ENCODE measurements around the gene CAMKK2.

DNA sequence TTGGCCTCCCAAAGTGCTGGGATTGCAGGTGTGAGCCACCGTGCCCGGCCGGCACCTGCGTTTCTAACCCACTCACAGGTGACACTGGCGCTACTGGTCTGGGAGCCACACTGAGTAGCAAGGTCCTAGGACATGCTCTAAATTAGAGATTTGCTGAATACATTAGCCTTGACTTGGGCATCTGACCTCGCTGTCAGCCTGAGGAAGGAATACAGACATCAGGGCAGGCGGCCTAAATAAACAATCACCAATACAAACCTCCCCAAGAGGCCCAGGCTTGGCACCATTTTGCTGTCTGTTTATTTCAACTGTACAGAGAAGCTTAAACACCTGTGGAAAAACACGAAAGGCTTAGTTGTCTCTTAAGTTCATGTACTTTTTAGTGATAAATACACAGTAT lies 59.1 kb downstream of the CAMKK2 start:
- TF ChIP-seq, protein P1, sequence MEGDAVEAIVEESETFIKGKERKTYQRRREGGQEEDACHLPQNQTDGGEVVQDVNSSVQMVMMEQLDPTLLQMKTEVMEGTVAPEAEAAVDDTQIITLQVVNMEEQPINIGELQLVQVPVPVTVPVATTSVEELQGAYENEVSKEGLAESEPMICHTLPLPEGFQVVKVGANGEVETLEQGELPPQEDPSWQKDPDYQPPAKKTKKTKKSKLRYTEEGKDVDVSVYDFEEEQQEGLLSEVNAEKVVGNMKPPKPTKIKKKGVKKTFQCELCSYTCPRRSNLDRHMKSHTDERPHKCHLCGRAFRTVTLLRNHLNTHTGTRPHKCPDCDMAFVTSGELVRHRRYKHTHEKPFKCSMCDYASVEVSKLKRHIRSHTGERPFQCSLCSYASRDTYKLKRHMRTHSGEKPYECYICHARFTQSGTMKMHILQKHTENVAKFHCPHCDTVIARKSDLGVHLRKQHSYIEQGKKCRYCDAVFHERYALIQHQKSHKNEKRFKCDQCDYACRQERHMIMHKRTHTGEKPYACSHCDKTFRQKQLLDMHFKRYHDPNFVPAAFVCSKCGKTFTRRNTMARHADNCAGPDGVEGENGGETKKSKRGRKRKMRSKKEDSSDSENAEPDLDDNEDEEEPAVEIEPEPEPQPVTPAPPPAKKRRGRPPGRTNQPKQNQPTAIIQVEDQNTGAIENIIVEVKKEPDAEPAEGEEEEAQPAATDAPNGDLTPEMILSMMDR (IDR thresholded peaks at IDR 0.05) = no peak
- TF ChIP-seq POLR2A (IDR thresholded peaks at IDR 0.05) (no peak), POLR2AphosphoS5 (IDR thresholded peaks at IDR 0.05) (no peak), EP300 (IDR thresholded peaks at IDR 0.05; ENCODE audit: low read depth) (no peak)

Data from transverse colon (tissue), 4 donors.